Endothelial cell of hepatic sinusoid (primary cell): Measurements from ENCODE around the gene ELL.

Experiments
- in situ Hi-C: cut with HindIII; loops from 2 replicates; pipeline ENCODE4 v1.10.0; 2017; ENCODE audit warnings: low sequenced_read_pairs

Gene ELL

DNA sequence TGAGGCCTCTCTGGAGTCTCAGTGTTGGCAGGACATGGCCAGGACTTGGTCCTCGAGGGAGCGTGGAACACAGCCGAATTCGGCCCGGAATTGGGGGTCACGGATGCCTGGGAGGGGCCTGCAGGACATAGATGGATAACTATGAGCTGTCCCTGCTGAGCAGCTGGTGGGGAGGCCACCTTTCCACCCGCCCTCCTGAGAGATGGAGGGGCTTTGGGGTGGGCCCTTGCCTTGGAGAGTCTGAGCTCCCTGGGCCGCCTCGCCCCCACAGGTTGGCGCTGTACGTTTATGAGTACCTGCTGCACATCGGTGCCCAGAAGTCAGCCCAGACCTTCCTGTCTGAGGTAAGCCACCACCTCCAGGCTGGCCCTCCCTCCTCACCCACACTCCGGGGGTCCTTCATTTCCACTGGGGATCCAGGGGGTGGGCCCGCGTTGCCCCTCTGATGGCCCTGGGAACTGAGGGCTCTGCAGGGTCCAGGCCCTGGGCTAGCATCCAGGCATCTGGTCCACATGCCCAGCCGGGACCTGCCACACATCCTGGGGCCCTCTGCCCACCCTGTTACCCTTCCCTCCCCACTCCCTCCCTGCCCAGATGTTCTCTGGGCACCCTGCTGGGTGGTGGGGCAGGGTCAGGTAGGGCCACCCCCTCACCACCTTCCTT is 94.7 kb downstream of the ELL start:
- in situ Hi-C loops, result no loop called here

DNA sequence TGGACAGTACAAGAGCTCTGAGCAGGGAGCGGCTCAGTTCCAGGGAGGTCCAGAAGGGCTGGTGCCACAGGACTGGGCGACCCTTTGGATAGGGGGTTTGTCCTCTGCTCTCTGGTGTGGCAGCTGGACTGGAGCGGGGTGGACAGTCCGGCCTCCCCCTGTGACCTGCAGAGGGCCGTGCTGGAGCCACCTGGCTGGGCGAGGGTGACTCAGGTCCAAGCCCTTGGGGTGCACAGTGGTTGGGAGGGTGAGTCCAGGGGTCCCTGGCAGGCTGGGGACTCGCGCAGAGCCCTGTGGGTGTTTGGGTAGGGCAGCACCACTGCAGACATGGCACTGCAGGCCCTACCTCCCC is 95.5 kb downstream of the ELL start:
- in situ Hi-C loops, result no loop called here

- in situ Hi-C loops, result no loop called here
Observed at GRCh38 chr19:18425515-18426415, 96.1 kb downstream of the ELL start.

GRCh38 chr19:18424890-18425514 is 96.9 kb downstream of the ELL start:
- in situ Hi-C loops, result no loop called here

GRCh38 chr19:18424122-18424889 is 97.6 kb downstream of the ELL start:
- in situ Hi-C loops, result no loop called here

DNA sequence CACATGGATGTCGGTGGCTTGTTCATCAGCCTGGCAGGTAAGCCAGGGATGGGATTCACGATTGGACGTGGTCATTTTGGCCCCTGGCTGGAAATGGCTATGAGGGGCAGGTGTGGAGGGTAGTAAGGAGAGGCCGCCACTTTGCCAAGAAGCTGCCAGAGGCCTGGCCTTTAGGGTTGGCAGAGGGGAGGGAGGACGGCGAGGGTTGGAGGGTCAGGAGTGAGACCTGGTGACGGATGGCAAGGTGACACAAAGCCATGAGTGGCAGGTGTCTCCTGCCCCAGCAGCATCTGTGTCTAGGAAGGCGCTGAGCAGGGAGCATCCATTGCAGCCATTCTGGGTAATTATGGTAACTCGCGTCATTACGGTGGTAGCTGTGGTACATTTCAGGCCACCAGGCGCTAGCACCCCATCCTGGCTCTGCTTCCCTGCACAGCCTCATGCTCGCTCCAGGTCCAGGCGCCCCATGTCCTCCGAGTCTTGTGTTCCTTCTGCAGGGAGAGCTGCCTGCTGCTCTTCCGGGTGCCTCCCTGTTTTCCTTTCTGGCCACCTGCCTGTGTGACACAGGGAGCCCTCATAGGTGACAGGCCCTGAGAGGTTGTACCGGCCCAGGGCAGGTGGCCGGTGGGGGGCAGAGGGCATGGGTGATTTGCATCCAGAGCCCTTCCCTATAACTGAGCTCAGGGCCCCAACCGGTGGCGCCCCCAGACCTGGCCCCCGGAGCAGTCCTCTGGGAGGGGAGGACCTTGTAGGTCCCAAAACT is 98.4 kb downstream of the ELL start:
- in situ Hi-C loops, result no loop called here

DNA sequence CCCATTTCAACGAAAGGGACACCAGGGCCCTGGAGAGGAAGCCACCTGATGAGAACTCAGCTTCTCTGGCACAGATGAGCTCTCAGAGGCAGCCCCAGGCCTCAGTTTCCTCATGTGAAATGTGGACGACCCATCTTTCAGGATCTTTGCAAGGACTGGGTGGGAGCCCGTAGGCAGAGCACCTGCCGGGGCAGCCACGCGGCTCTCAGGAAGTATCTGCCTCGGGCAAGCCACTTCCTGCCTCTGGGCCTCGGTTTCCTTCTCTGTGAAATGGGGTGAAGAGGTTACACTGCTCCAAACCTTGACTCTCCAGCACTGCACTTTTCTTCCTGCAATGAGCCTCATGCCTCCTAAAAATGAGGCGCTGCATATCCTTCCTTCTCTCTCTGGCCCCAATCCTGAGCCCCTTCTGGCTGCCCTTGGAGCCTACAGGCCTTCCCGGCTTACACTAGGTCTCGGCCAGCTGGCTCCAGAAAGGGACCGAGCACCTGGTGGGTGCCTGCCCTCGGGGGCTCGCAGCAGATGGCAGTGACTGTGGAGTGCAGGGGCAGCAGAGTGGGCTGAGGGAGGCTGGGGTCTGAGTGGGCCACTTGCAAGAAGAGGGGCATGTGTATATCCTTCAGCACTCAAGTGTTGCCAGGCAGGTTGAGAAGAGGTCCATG is 99.2 kb downstream of the ELL start:
- in situ Hi-C loops, result no loop called here

DNA sequence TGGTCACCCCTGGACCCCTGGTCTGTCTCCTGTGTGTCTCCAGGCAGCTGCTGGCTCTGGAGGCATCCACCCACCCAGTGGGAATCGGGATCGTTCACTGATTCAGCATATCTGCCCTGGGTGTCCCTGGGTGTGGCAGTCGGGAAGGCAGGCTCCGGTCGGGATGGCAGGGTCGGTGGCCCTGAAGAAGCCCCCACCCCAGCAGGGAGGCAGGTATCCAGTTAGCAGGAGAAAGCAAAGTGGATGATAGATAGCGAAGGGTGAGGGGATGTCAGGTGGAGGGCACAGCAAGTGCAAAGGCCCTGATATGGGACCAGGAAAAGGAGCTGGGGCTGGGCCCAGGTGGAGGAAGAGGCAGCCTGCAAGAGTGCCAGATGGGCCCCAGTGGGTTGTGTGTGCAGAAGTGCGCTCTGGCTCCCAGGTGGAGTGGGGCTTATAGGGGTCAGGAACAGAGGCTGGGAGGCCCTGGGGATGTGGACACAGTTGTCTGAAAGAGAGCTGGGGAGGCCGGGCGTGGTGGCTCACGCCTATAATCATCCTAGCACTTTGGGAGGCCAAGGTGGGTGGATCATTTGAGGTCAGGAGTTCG is 100.4 kb downstream of the ELL start:
- in situ Hi-C loops, result no loop called here

- in situ Hi-C loops, result no loop called here
Observed at GRCh38 chr19:18420930-18421329, 100.9 kb downstream of the ELL start.

DNA sequence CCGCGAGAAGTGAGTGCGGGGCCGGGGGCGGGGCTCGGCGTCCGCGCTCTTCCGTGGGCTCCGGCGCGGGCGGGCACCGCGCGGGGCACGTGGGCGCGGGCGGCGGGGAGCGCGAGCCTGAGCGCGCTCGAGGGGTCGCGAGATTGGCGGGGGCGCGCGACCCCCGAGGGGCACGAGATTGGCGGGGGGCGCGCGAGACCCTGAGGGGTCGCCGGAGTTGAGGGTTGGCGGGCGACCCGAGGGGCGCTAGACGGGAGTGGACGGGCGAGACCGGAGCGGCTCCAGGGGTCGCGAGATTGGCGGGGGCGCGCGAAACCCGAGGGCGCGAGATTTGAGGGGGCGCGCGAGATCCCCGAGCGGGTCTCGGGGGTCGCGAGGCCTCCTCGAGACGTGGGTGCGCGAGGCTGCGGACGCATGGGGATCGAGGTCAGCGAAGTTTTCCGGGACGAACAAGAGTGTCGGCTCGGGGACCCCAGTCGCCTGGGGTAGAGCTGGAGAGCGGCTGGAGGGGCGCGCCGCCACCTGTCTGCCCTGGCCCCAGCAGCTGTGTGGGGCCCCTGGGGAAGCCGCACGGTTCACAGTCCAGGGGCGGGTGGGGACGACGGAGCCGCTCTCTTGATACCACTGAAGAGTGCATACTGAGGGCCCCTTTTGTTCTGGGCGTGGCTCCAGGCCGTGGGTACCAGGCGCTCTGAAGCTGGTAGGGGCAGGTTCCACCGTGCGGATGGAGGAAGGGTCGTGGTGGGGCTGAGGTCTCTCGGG is 102.0 kb downstream of the ELL start:
- in situ Hi-C loops, result no loop called here

DNA sequence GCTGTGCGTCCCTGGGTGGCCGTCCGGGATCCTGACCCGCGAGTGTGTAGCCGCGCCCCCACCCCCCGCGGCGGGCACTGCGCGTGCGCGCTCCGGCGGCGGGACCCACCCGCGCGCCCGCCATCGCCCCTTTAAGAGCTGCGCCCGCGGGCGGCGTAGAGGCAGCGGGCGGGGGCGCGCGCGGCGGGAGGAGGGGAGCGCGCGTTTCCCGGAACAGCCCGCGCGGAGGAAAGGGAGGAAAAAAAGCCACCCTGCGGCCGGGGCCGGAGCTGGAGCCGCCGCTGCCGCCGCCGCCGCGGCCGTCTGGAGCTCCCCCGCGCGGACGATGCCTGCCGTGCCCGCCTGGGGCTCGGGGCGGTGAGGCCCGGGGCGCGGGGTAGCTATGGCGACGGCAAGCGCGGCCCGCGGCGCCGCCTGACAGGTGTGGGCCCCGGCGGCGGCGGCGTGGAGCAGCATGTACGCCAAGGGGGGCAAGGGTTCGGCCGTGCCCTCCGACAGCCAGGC is 102.6 kb downstream of the ELL start, which contains the start of gene SSBP4:
TSS of gene SSBP4 (plus strand) at position 204 of the 504 bp plus-strand sequence. CDS start at position 455, 251 bp downstream.
- in situ Hi-C loops, result no loop called here

- in situ Hi-C loops, result no loop called here
Observed at GRCh38 chr19:18418483-18419194, 103.2 kb downstream of the ELL start.

DNA sequence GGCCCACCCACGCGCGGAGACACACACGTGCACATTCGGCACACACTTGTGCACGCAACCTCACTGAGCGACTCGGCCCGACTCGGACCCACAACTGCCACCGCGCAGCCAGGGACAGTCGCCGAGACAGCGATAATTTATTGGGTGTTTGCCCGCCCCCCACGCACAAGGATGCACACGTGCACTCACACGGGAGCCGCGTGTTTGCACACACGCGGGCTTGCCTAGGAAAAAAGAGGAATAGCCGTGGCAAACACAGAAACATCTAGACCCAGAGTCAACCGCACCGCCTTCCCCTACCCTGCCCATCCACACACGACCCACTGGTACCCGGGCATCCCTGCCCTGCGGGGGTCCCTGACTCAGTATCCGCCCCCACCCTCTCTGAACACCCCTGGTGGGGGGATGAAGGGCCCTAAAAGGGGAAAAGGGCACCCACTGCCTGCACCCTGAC is 103.8 kb downstream of the ELL start:
- in situ Hi-C loops, result no loop called here

DNA sequence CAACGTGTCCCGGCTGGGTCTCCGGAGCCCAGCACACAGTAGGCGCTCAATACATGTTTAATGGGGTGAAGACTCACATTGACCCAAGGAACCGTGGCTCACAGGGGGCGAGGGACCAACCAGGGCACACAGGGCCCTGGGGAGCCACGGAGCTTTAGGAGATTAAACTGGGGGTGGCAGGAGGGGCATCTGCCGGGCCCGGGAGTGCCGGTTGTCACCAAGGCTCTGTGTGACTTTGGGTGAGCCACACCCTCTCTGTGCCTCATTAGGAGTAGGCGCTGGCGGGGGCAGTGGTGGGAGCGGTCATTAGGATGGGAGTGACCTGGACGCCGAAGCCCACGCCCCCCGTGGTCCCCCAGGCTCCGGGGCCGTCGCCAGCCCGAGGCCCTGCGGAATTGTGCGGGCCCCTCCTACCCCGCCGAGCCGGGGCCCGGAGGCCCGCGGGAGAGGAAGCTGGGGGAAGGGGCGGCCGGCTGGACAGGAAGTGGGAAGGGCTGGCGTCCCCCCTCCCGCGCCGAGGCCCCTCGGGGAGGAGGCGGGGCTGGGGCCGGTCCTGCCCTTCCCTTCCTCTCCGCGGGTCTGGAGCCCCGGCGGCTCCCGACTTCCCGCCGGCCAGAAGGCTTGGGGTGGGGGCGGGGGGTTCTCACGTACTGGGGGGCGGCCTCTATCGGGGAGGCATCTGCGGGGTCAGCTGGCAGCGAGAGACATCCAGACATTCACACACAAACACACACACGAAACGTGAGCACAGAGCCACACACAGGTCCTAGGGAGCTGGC is 104.4 kb downstream of the ELL start:
- in situ Hi-C loops, result no loop called here

DNA sequence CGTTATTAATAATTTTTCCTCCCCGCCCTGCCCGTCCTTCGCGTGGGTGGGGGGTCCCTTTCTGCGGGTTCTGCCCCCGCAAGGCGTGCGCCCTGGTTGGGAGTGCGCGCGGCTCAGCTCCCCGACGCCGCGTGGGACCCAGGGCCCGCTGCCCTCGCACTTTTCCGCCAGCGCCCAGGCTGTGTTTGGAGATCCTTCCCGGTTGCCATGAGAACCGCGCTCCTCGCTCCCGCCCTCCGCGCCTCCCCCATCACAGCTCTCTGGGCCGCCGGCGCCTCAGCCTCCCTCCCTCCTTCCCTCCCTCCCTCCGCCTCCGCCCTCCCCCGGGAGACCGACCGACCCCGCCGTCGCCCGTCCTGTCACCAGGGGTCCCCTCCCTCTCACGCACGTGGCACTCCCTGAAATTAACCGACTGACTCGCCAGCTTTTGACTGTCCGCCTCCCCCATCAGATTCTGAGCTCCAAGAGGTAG is 105.1 kb downstream of the ELL start:
- in situ Hi-C loops, result no loop called here

- in situ Hi-C loops, result no loop called here
Observed at GRCh38 chr19:18415178-18415867, 106.5 kb downstream of the ELL start.
